HCT116 (cell line): ENCODE results near the gene ACER3. TPM values are rescaled to one million over a fixed set of nuclear protein-coding genes. Genes with fewer than 3 reads are reported as not detected.

Experiments used
- ATAC-seq: fragments of 200-7000 bp; cut with Tn5 transposase; 2 replicates; pipeline ENCODE4 v1.9.1; 2020; ENCODE audit warnings: mild to moderate bottlenecking, moderate library complexity
- BruUV-seq: library from RNA; stranded (reverse); fragments of 400-500 nt; replicated peaks from 2 replicates; lab custom pipeline; 2021; lab: Mats Ljungman, UMichigan
- CTCF ChIA-PET: fragments of 300-600 bp; sonication (Branson Sonifier 250); formaldehyde crosslinking; loops from one replicate; lab custom pipeline; 2021; ENCODE audit warnings: antibody characterized with exemption; lab: Charles Lee
- POLR2A ChIA-PET: fragments of 300-600, 350-600 bp; sonication (Branson Sonifier 250); formaldehyde crosslinking; loops from one replicate; lab custom pipeline; 2021; ENCODE audit warnings: antibody characterized with exemption; lab: Charles Lee
- RAD21 ChIA-PET, 2 experiments: fragments of 300-600 bp; sonication (Branson Sonifier 250); formaldehyde crosslinking; loops; one replicate each; lab custom pipeline; 2023; ENCODE audit warnings: low total read pairs in 2 of 2; ENCODE audit not compliant: uncharacterized antibody in 2 of 2, unreplicated experiment in 2 of 2, low non-redundant PET in 1 of 2; lab: Charles Lee
- DNase-seq: peaks from one replicate; pipeline ENCODE4 v3.0.0-alpha.2; 2010; ENCODE audit warnings: low read depth, low spot score
- H2AFZ ChIP-seq: fragments of 200-600 bp; shearing (Covaris generic), sonication (generic); 2 replicates; pipeline ENCODE4 v1.6.1; 2017; ENCODE audit warnings: low read depth, mixed run types, mixed read lengths, antibody characterized with exemption, low read length; ENCODE audit not compliant: poor library complexity, severe bottlenecking
- H3K27ac ChIP-seq: 2 replicates; pipeline ENCODE4 v1.5.1; 2012; ENCODE audit warnings: low read depth, low read length
- H3K27me3 ChIP-seq: fragments of 200-600 bp; sonication (generic); 2 replicates; pipeline ENCODE4 v1.6.1; 2016; ENCODE audit warnings: mixed run types, low read length, mixed read lengths; ENCODE audit not compliant: insufficient read depth
- H3K36me3 ChIP-seq, 2 experiments: fragments of 200-500 bp in 1 of 2; fragments of 200-600 bp in 1 of 2; sonication (Bioruptor generic) in 1 of 2; sonication (generic) in 1 of 2; 2 replicates each; pipeline versions ENCODE4 v1.5.1 to v1.6.1; 2014 to 2016; ENCODE audit warnings: low read length in 2 of 2, inconsistent platforms in 1 of 2, mixed read lengths in 1 of 2, mixed run types in 1 of 2; ENCODE audit not compliant: insufficient read depth in 2 of 2, control insufficient read depth in 1 of 2
- H3K4me1 ChIP-seq, 2 experiments: fragments of 200-600 bp in 1 of 2; sonication (generic) in 1 of 2; 2 replicates each; pipeline versions ENCODE4 v1.5.1 to v1.6.1; 2012 to 2017; ENCODE audit warnings: low read length in 2 of 2, inconsistent platforms in 1 of 2, mild to moderate bottlenecking in 1 of 2, mixed read lengths in 1 of 2, mixed run types in 1 of 2, moderate library complexity in 1 of 2; ENCODE audit not compliant: insufficient read depth in 2 of 2, control insufficient read depth in 1 of 2
- H3K4me2 ChIP-seq: fragments of 200-600 bp; sonication (generic); 2 replicates; pipeline ENCODE4 v1.6.1; 2017; ENCODE audit warnings: mixed run types, low read length, mixed read lengths
- H3K4me3 ChIP-seq, 2 experiments: fragments of 200-600 bp in 1 of 2; sonication (generic) in 1 of 2; replicated peaks in 1 of 2; 2 replicates each; pipeline ENCODE4 v1.5.1; 2011 to 2016; ENCODE audit warnings: low read length in 2 of 2, control low read depth in 1 of 2, low read depth in 1 of 2, mild to moderate bottlenecking in 1 of 2, mixed read lengths in 1 of 2, mixed run types in 1 of 2
- H3K79me2 ChIP-seq: fragments of 200-600 bp; sonication (generic); 2 replicates; pipeline ENCODE4 v1.6.1; 2017; ENCODE audit warnings: mild to moderate bottlenecking, mixed run types, low read length, moderate library complexity, mixed read lengths; ENCODE audit not compliant: insufficient read depth
- H3K9ac ChIP-seq: fragments of 200-600 bp; sonication (generic); 2 replicates; pipeline ENCODE4 v1.6.1; 2016; ENCODE audit warnings: low read length, mixed read lengths
- H3K9me2 ChIP-seq: fragments of 200-600 bp; sonication (generic), shearing (Covaris generic); 2 replicates; pipeline ENCODE4 v1.6.1; 2017; ENCODE audit warnings: mixed run types, mild to moderate bottlenecking, moderate library complexity; ENCODE audit not compliant: insufficient read depth
- H3K9me3 ChIP-seq, 2 experiments: fragments of 200-500 bp in 1 of 2; fragments of 200-600 bp in 1 of 2; sonication (Bioruptor generic) in 1 of 2; sonication (generic) in 1 of 2; 2 replicates each; pipeline ENCODE4 v1.6.1; 2014 to 2017; ENCODE audit warnings: low read length in 2 of 2, mixed read lengths in 2 of 2, inconsistent platforms in 1 of 2, low read depth in 1 of 2, mild to moderate bottlenecking in 1 of 2, mixed run types in 1 of 2, moderate library complexity in 1 of 2; ENCODE audit not compliant: control insufficient read depth in 1 of 2, insufficient read depth in 1 of 2
- H4K20me1 ChIP-seq: fragments of 200-600 bp; sonication (generic), shearing (Covaris generic); 2 replicates; pipeline ENCODE4 v1.6.1; 2017; ENCODE audit warnings: mixed run types, mild to moderate bottlenecking, moderate library complexity; ENCODE audit not compliant: insufficient read depth
- ATF3 ChIP-seq: IDR thresholded peaks from 2 replicates; pipeline ENCODE4 v1.6.1; 2012
- CBX3 ChIP-seq: IDR thresholded peaks from 2 replicates; pipeline ENCODE4 v1.6.1; 2012; ENCODE audit warnings: low read depth
- CEBPB ChIP-seq: IDR thresholded peaks from 2 replicates; pipeline ENCODE4 v1.6.1; 2012; ENCODE audit warnings: low read depth
- CTCF ChIP-seq, 3 experiments: fragments of 200-600 bp in 1 of 3; sonication (generic) in 1 of 3; IDR thresholded peaks in 2 of 3; conservative IDR thresholded peaks in 1 of 3; 2 replicates each; pipeline ENCODE4 v1.5.1; 2012 to 2017; ENCODE audit warnings: low read depth in 2 of 3, low read length in 2 of 3, antibody characterized with exemption in 1 of 3, borderline replicate concordance in 1 of 3, control low read depth in 1 of 3, mild to moderate bottlenecking in 1 of 3, mixed read lengths in 1 of 3, mixed run types in 1 of 3, moderate library complexity in 1 of 3; ENCODE audit not compliant: insufficient read depth in 1 of 3
- FOSL1 ChIP-seq: IDR thresholded peaks from 2 replicates; pipeline ENCODE4 v1.6.1; 2012; ENCODE audit warnings: low read depth
- JUND ChIP-seq: IDR thresholded peaks from 2 replicates; pipeline ENCODE4 v1.6.1; 2012
- POLR2A ChIP-seq: IDR thresholded peaks from 2 replicates; pipeline ENCODE4 v1.7.0; 2011; ENCODE audit warnings: borderline replicate concordance; ENCODE audit not compliant: insufficient read depth, insufficient read length; ENCODE audit errors: extremely low read depth
- POLR2AphosphoS5 ChIP-seq: IDR thresholded peaks from 2 replicates; pipeline ENCODE4 v1.6.1; 2011; ENCODE audit warnings: mild to moderate bottlenecking, low read depth, low read length, moderate library complexity
- RAD21 ChIP-seq: IDR thresholded peaks from 2 replicates; pipeline ENCODE4 v1.6.1; 2012; ENCODE audit warnings: low read depth, mild to moderate bottlenecking
- SIN3A ChIP-seq: IDR thresholded peaks from 2 replicates; pipeline ENCODE4 v1.6.1; 2012; ENCODE audit warnings: low read depth
- SRF ChIP-seq: IDR thresholded peaks from 2 replicates; pipeline ENCODE4 v1.6.1; 2012; ENCODE audit warnings: low read depth
- TCF7L2 ChIP-seq: IDR thresholded peaks from 2 replicates; pipeline ENCODE4 v1.7.0; 2011; ENCODE audit warnings: borderline replicate concordance, inconsistent platforms; ENCODE audit not compliant: insufficient read depth, insufficient read length; ENCODE audit errors: extremely low read depth
- YY1 ChIP-seq: IDR thresholded peaks from 2 replicates; pipeline ENCODE4 v1.6.1; 2011; ENCODE audit warnings: low read length, low read depth, moderate library complexity, mild to moderate bottlenecking; ENCODE audit not compliant: insufficient replicate concordance; ENCODE audit errors: extremely low read depth
- ZBTB33 ChIP-seq: IDR thresholded peaks from 2 replicates; pipeline ENCODE4 v1.6.1; 2011; ENCODE audit warnings: mild to moderate bottlenecking, low read length, moderate library complexity; ENCODE audit not compliant: insufficient replicate concordance; ENCODE audit errors: extremely low read depth
- ZFX ChIP-seq: fragments of 450-650 bp; IDR thresholded peaks from 2 replicates; pipeline ENCODE4 v1.6.1; 2017
- ZNF274 ChIP-seq: fragments of 200-500 bp; sonication (Bioruptor generic); IDR thresholded peaks from 2 replicates; pipeline ENCODE4 v1.6.1; 2014; ENCODE audit warnings: mild to moderate bottlenecking, low read depth, low read length, inconsistent platforms
- intact Hi-C: fragments of 100-400 bp; cut with micrococcal nuclease; formaldehyde crosslinking; loops from 2 replicates; pipeline ENCODE4 v1.10.0; 2022
- total RNA-seq: library from RNA; stranded (reverse); gene quantifications from one replicate; pipeline ENCODE4 v1.2.1, GENCODE V29; 2021; ENCODE audit not compliant: unreplicated experiment

ACER3 gene
- total RNA-seq, 1 experiment from 2014 or later = 19.1 TPM

- ChIA-PET POLR2A (no interaction called here), CTCF (no interaction called here), RAD21 (no interaction called here)
- Histone ChIP-seq H2AFZ (no peak overlapping the region), H3K9me3 (no peaks in the 10 kb centered on the region), H3K36me3 (no peaks in the 10 kb centered on the region), H3K4me1 (peaks cover 0 to 2% of the 10 kb centered on the region in 2 experiments; a peak in 1 of 4 replicates), H4K20me1 (no peaks in the 10 kb centered on the region), H3K27me3 (no peaks in the 10 kb centered on the region), H3K27ac (no peak overlapping the region), H3K4me3 (no peak overlapping the region), H3K4me2 (no peak overlapping the region), H3K79me2 (no peaks in the 10 kb centered on the region), H3K9me2 (no peaks in the 10 kb centered on the region), H3K9ac (no peak overlapping the region)
- DNase-seq (no peak), ATAC-seq (no peak)
- TF ChIP-seq ATF3 (no peak), RAD21 (no peak), CTCF (IDR thresholded peaks at IDR 0.05 in 2 of 3, conservative IDR thresholded peaks at IDR 0.05 in 1 of 3; ENCODE audit: borderline replicate concordance in 1 of 3, insufficient read depth in 1 of 3, low read depth in 2 of 3, low read length in 2 of 3) (no peak), ZBTB33 (no peak), CBX3 (no peak), POLR2A (no peak), CEBPB (no peak), ZNF274 (no peak), JUND (no peak), POLR2AphosphoS5 (no peak), YY1 (no peak), TCF7L2 (no peak), FOSL1 (no peak), SRF (no peak), SIN3A (no peak), ZFX (no peak)
- no TSS peak for BruUV-seq
- intact Hi-C loops = no loop called here
These were observed 29.9 kb upstream of the ACER3 start for GRCh38 chr11:76830639-76831327.
